ENCODE measurements around the gene MOCOS. TPM values are rescaled to one million over a fixed set of nuclear protein-coding genes. Genes with fewer than 3 reads are reported as not detected.

MOCOS gene
- total RNA-seq, 1 donor from 2014 or later, result 0.42 TPM

DNA sequence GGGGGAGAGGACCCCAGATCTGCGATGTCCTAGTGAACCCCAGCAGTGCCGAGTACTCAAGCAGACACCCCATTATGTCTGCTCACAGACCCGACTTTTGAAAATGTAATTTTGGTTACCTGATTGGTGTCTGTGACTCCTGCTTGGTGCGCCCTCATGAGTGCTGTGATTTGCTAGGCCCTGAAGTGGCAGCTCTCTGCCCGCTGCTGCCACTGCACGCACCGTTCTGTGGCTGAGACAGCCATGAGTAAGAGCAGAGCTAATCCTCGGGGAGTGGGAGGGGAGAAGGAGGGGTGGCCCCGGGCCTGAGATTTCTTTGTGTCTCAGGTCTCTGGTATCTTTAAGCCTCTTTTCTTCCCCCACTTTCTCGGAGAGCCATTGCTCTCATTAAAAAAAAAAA, 128.4 kb downstream of the MOCOS start:
- Mint-ChIP-seq H3K36me3 (ENCODE audit: low read depth) (no peaks in the 10 kb centered on the region), H3K4me3 (no peak overlapping the region), H3K4me1 (no peaks in the 10 kb centered on the region), H3K9me3 (peaks cover 12% of the 10 kb centered on the region), H3K27me3 (peaks cover 37% of the 10 kb centered on the region), H3K27ac (no peak overlapping the region)
- ChIA-PET CTCF (no interaction called here), POLR2A (no interaction called here)
- TF ChIP-seq, protein P1, sequence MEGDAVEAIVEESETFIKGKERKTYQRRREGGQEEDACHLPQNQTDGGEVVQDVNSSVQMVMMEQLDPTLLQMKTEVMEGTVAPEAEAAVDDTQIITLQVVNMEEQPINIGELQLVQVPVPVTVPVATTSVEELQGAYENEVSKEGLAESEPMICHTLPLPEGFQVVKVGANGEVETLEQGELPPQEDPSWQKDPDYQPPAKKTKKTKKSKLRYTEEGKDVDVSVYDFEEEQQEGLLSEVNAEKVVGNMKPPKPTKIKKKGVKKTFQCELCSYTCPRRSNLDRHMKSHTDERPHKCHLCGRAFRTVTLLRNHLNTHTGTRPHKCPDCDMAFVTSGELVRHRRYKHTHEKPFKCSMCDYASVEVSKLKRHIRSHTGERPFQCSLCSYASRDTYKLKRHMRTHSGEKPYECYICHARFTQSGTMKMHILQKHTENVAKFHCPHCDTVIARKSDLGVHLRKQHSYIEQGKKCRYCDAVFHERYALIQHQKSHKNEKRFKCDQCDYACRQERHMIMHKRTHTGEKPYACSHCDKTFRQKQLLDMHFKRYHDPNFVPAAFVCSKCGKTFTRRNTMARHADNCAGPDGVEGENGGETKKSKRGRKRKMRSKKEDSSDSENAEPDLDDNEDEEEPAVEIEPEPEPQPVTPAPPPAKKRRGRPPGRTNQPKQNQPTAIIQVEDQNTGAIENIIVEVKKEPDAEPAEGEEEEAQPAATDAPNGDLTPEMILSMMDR (IDR thresholded peaks at IDR 0.05), result no peak
- intact Hi-C loops (cut with micrococcal nuclease), result no loop called here
- no peak for DNase-seq
- ATAC-seq (ENCODE audit: low read depth), result no peak

DNA sequence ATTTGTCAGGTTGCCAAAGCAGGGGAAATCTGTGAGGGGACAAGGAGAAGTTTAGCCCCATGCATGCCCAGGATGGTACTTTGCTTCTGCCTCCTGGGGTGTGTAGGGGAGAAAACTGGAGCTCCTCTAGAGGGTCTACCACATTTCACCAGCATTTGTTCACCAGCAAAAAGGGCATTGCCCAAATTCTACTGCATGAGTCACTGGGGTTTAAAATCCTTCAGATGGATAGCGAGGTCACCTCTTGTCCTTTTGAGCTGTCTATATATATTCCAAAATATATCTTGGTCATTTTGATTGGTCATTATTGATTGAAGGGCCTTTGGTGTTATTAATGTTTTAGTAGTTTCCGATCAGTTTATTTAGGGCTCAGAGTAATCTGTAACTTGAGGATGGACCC, 128.9 kb downstream of the MOCOS start:
- H3K36me3 Mint-ChIP-seq (ENCODE audit: low read depth), result no peaks in the 10 kb centered on the region
- TF ChIP-seq, protein P1 (IDR thresholded peaks at IDR 0.05), result no peak
- no peak overlapping the region for H3K4me3 Mint-ChIP-seq
- ATAC-seq (ENCODE audit: low read depth) (no peak), DNase-seq (no peak)
- H3K27ac Mint-ChIP-seq, result no peak overlapping the region
- ChIA-PET POLR2A (no interaction called here), CTCF (no interaction called here)
- peaks cover 12% of the 10 kb centered on the region for H3K9me3 Mint-ChIP-seq
- peaks cover 38% of the 10 kb centered on the region for H3K27me3 Mint-ChIP-seq
- H3K4me1 Mint-ChIP-seq, result no peaks in the 10 kb centered on the region
- intact Hi-C loops (cut with micrococcal nuclease), result no loop called here

Other genes starting within 250 kb of the MOCOS start
- gene RPRD1A, start 119.9 kb upstream of the MOCOS start, total RNA-seq, result 40.7 and 47.6 TPM in 2 replicates
- gene SLC39A6, start 58.2 kb upstream of the MOCOS start, total RNA-seq, result 17.6 and 18.6 TPM in 2 replicates
- 105 and 124 TPM in 2 replicates for gene ELP2, start 57.6 kb upstream of the MOCOS start, total RNA-seq
- not detected in 2 replicates for gene FHOD3, start 110.2 kb downstream of the MOCOS start, total RNA-seq

Data from activated B cell treated with CpG ODN at 0.5 μM for 24 hours (primary cell).